OCI-LY1 (cell line): ENCODE data around the gene GRK4.

ENCODE experiments used
- EZH2 ChIP-seq: fragments of 200-600 bp; sonication (generic), shearing (Covaris generic); IDR thresholded peaks from 2 replicates; pipeline ENCODE4 v1.8.0; 2017; ENCODE audit warnings: borderline replicate concordance, mixed run types, mild to moderate bottlenecking, antibody characterized with exemption, low read length, moderate library complexity, mixed read lengths
- TF ChIP-seq, protein P1 (sequence below): fragments of 200-600 bp; sonication (generic), shearing (Covaris generic); IDR thresholded peaks from 2 replicates; pipeline ENCODE4 v1.5.1; 2017; ENCODE audit warnings: mild to moderate bottlenecking, antibody characterized with exemption, low read length, moderate library complexity, mixed read lengths

- TF ChIP-seq EZH2, result no peak
- TF ChIP-seq, protein P1, sequence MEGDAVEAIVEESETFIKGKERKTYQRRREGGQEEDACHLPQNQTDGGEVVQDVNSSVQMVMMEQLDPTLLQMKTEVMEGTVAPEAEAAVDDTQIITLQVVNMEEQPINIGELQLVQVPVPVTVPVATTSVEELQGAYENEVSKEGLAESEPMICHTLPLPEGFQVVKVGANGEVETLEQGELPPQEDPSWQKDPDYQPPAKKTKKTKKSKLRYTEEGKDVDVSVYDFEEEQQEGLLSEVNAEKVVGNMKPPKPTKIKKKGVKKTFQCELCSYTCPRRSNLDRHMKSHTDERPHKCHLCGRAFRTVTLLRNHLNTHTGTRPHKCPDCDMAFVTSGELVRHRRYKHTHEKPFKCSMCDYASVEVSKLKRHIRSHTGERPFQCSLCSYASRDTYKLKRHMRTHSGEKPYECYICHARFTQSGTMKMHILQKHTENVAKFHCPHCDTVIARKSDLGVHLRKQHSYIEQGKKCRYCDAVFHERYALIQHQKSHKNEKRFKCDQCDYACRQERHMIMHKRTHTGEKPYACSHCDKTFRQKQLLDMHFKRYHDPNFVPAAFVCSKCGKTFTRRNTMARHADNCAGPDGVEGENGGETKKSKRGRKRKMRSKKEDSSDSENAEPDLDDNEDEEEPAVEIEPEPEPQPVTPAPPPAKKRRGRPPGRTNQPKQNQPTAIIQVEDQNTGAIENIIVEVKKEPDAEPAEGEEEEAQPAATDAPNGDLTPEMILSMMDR, result no peak
Measured at GRCh38 chr4:2968381-2968780, 5.0 kb downstream of the GRK4 start.
